ENCODE data around the gene ABCA12. TPM values are rescaled to one million over a fixed set of nuclear protein-coding genes. Genes with fewer than 3 reads are reported as not detected.

ABCA12 gene
- total and polyA plus RNA-seq, 10 of the 15 experiments (the other 5 are each of a cell fraction or from before 2014, with no cell fraction given), result 1.2 to 12.1 (median 6.0) TPM

DNA sequence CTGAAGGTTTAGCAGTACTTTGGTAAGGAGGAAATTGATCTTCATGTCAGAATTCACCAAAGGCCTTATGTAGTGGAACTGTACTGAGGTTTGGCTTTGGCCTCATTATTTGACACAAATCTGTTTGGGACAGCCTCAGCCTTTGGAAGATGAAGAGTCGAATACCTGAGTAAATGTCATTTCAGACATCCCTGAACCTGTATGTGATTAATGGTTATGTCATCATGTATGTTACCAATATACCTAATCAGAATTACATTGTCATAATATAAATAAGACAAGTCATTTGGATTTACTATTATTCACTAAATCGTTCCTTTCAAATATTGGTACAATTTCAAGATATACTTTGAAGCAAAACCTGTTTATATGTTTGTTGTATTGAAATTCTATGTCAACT is 10.6 kb upstream of the ABCA12 start:
- Histone ChIP-seq H3K27ac (ENCODE audit: control insufficient read depth, insufficient read depth) (no peak overlapping the region), H3K4me2 (ENCODE audit: control insufficient read depth, insufficient read depth) (no peak overlapping the region), H2AFZ (ENCODE audit: control insufficient read depth, low read depth, low read length) (no peak overlapping the region), H3K27me3 (replicated peaks in 1 of 2; ENCODE audit: control insufficient read depth in 2 of 2, insufficient read depth in 2 of 2, low read length in 1 of 2) (no peaks in the 10 kb centered on the region), H4K20me1 (ENCODE audit: control insufficient read depth, insufficient read depth) (no peaks in the 10 kb centered on the region), H3K9me3 (replicated peaks; ENCODE audit: control insufficient read depth, insufficient read depth, low read length) (no peaks in the 10 kb centered on the region; the same call in 1 of the 3 replicates), H3K79me2 (ENCODE audit: control insufficient read depth, insufficient read depth, low read length) (no peaks in the 10 kb centered on the region), H3K9ac (ENCODE audit: control insufficient read depth, insufficient read depth, low read length) (no peak overlapping the region), H3K4me3 (no peak overlapping the region), H3K36me3 (ENCODE audit: control insufficient read depth in 2 of 2, insufficient read depth in 2 of 2, low read length in 1 of 2) (no peaks in the 10 kb centered on the region), H3K4me1 (ENCODE audit: control insufficient read depth, insufficient read depth, low read length) (peaks cover 4% of the 10 kb centered on the region; the same call in 1 of the 2 replicates)
- ChIA-PET CTCF (no interaction called here), SMC1A (ENCODE audit: uncharacterized antibody, unreplicated experiment) (interaction anchor here (1.0 kb wide), 1 partner anchor 8 kb away, joined by 4 read pairs; no protein-coding TSS in a partner anchor), POLR2A (no interaction called here), RAD21 (ENCODE audit: unreplicated experiment) (no interaction called here)
- ATAC-seq (no peak), FAIRE-seq (no peak), DNase-seq (ENCODE audit: low read depth, low spot score) (no peak)
- BruUV-seq (replicated peaks), result no TSS peak
- no peak for TF ChIP-seq ESRRA (IDR thresholded peaks at IDR 0.05; ENCODE audit: low read length)
- no peak for TF ChIP-seq TAF1 (IDR thresholded peaks at IDR 0.05; ENCODE audit: borderline replicate concordance, low read depth, low read length)
- TF ChIP-seq, protein P1, sequence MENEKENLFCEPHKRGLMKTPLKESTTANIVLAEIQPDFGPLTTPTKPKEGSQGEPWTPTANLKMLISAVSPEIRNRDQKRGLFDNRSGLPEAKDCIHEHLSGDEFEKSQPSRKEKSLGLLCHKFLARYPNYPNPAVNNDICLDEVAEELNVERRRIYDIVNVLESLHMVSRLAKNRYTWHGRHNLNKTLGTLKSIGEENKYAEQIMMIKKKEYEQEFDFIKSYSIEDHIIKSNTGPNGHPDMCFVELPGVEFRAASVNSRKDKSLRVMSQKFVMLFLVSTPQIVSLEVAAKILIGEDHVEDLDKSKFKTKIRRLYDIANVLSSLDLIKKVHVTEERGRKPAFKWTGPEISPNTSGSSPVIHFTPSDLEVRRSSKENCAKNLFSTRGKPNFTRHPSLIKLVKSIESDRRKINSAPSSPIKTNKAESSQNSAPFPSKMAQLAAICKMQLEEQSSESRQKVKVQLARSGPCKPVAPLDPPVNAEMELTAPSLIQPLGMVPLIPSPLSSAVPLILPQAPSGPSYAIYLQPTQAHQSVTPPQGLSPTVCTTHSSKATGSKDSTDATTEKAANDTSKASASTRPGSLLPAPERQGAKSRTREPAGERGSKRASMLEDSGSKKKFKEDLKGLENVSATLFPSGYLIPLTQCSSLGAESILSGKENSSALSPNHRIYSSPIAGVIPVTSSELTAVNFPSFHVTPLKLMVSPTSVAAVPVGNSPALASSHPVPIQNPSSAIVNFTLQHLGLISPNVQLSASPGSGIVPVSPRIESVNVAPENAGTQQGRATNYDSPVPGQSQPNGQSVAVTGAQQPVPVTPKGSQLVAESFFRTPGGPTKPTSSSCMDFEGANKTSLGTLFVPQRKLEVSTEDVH (IDR thresholded peaks at IDR 0.05; ENCODE audit: low read depth, partially characterized antibody), result no peak
- TF ChIP-seq RFX5 (IDR thresholded peaks at IDR 0.05; ENCODE audit: low read depth, low read length), result no peak
- TF ChIP-seq NBN (IDR thresholded peaks at IDR 0.05), result no peak
- TF ChIP-seq MEF2A (IDR thresholded peaks at IDR 0.05; ENCODE audit: insufficient read depth, low read depth, low read length), result no peak
- TF ChIP-seq SP1 (IDR thresholded peaks at IDR 0.05; ENCODE audit: low read depth, low read length), result no peak
- no peak for TF ChIP-seq ZNF274 (IDR thresholded peaks at IDR 0.05; ENCODE audit: insufficient read depth, insufficient read length)
- TF ChIP-seq, protein P2, sequence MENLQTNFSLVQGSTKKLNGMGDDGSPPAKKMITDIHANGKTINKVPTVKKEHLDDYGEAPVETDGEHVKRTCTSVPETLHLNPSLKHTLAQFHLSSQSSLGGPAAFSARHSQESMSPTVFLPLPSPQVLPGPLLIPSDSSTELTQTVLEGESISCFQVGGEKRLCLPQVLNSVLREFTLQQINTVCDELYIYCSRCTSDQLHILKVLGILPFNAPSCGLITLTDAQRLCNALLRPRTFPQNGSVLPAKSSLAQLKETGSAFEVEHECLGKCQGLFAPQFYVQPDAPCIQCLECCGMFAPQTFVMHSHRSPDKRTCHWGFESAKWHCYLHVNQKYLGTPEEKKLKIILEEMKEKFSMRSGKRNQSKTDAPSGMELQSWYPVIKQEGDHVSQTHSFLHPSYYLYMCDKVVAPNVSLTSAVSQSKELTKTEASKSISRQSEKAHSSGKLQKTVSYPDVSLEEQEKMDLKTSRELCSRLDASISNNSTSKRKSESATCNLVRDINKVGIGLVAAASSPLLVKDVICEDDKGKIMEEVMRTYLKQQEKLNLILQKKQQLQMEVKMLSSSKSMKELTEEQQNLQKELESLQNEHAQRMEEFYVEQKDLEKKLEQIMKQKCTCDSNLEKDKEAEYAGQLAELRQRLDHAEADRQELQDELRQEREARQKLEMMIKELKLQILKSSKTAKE (IDR thresholded peaks at IDR 0.05; ENCODE audit: low read depth, poor library complexity, severe bottlenecking), result no peak
- TF ChIP-seq, protein P3, sequence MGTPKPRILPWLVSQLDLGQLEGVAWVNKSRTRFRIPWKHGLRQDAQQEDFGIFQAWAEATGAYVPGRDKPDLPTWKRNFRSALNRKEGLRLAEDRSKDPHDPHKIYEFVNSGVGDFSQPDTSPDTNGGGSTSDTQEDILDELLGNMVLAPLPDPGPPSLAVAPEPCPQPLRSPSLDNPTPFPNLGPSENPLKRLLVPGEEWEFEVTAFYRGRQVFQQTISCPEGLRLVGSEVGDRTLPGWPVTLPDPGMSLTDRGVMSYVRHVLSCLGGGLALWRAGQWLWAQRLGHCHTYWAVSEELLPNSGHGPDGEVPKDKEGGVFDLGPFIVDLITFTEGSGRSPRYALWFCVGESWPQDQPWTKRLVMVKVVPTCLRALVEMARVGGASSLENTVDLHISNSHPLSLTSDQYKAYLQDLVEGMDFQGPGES (IDR thresholded peaks at IDR 0.05), result no peak
- no peak for TF ChIP-seq BRCA1 (IDR thresholded peaks at IDR 0.05; ENCODE audit: low read depth, low read length)
- intact Hi-C loops (cut with micrococcal nuclease; ENCODE audit: unreplicated experiment) (no loop called here), in situ Hi-C loops (cut with MboI) (no loop called here)
- 22% methylated on average over 2 of the region's 2 CpGs for WGBS (ENCODE audit: insufficient coverage, insufficient replicate concordance, low lambda C conversion rate, missing lambda C conversion rate)
